Measurements from ENCODE around the gene CFAP52. TPM values are rescaled to one million over a fixed set of nuclear protein-coding genes. Genes with fewer than 3 reads are reported as not detected.
"Not testable (repeated sequence)": the region's sequence is repeated elsewhere in the genome, so short reads cannot be mapped to it uniquely, and the experiment has no call there.

Gene CFAP52
- total and polyA plus RNA-seq, 7 experiments from 2014 or later = not detected

DNA sequence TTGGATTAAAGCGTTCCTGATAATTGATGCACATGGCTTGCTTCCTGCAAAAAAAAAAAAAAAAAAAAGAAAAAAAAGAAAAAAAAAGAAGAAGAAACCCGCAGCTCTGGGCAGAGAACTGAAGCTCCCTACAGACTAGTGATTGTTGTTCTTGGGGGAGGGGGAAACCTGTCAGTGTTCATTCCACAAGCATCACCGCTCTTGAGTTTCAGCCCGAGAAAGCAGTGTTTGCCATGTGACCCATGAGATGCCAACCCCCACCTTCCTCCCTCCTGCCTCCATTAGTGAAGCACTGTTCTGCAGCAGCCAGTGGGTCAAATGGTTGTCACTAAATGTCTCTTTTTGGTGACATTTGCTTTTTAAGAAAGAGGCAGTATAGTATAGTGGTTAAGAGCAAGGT lies 70.6 kb downstream of the CFAP52 start:
- Histone ChIP-seq H3K4me3 (ENCODE audit: low read length) (no peak overlapping the region), H3K27me3 (ENCODE audit: control insufficient read depth in 2 of 2, insufficient read depth in 2 of 2, low read length in 2 of 2) (peaks cover 0 to 14% of the 10 kb centered on the region in 2 donors), H3K9me3 (ENCODE audit: control insufficient read depth in 2 of 3, low read length in 3 of 3) (no peaks in the 10 kb centered on the region), H3K27ac (ENCODE audit: low read depth, low read length) (no peak overlapping the region), H3K4me1 (ENCODE audit: control insufficient read depth in 2 of 2, insufficient read depth in 2 of 2, low read length in 2 of 2) (peaks cover 0 to 3% of the 10 kb centered on the region in 2 donors), H3K36me3 (ENCODE audit: control insufficient read depth in 2 of 3, insufficient read depth in 3 of 3, low read length in 3 of 3) (no peaks in the 10 kb centered on the region)
- Mint-ChIP-seq H3K4me1 (peaks cover 0 to 21% (median 15%) of the 10 kb centered on the region in 7 donors), H3K9me3 (peaks cover 0 to 4% (median 0%) of the 10 kb centered on the region in 11 donors), H3K36me3 (peaks cover 0 to 5% (median 0%) of the 10 kb centered on the region in 5 donors), H3K4me3 (peak overlapping the region in 4 of 10 donors; percentile 12 to 75 (median 27)), H3K27me3 (peaks cover 54 to 61% (median 56%) of the 10 kb centered on the region in 5 donors), H3K27ac (no peak overlapping the region)
- no peak for DNase-seq
- intact Hi-C loops (cut with micrococcal nuclease) = no loop called here
- CTCF ChIA-PET = no interaction called here
- no peak for ATAC-seq
- POLR2A ChIA-PET = no interaction called here

DNA sequence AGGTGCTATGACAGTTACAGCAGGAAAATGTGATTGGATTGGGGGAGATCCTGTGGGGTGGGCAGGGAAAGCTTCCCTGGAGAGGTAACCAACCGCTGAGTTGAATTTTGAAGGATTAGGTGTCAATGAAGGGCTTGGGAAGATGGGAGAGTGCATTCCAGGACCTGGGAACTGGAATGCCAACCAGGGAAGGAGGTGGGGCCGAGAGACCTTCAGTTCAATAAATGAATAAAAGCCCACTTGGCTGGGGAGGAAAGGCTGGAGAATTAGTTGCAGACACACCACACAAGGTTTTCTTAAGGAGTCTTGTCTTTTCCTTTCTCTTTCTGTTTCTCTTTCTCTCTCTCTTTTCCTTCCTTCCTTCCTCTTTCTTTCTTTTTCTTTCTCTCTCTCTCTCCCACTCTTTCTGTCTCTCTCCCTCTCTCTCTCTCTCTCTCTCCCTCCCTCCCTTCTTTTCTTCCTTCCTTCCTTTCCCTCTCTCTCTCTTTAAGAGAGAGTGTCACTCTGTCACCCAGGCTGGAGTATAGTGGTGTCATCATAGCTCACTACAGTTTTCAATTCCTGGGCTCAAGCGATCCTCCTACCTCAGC lies 72.2 kb downstream of the CFAP52 start:
- H3K9me3 Mint-ChIP-seq = peaks cover 0 to 4% (median 0%) of the 10 kb centered on the region in 11 donors
- POLR2A ChIA-PET = no interaction called here
- no peak overlapping the region for H3K27ac Mint-ChIP-seq

GRCh38 chr17:9658593-9659211 lies 82.3 kb downstream of the CFAP52 start:
- Mint-ChIP-seq H3K27ac (no peak overlapping the region), H3K4me1 (no peaks in the 10 kb centered on the region), H3K4me3 (no peak overlapping the region), H3K36me3 (no peaks in the 10 kb centered on the region), H3K27me3 (peaks cover 2 to 20% (median 15%) of the 10 kb centered on the region in 5 donors), H3K9me3 (peaks cover 0 to 2% (median 0%) of the 10 kb centered on the region in 11 donors)
- no peaks in the 10 kb centered on the region for H3K4me1 ChIP-seq (ENCODE audit: control insufficient read depth in 2 of 2, insufficient read depth in 2 of 2, low read length in 2 of 2)
- ChIA-PET POLR2A (no interaction called here), CTCF (no interaction called here)
- no peaks in the 10 kb centered on the region for H3K9me3 ChIP-seq (ENCODE audit: control insufficient read depth in 2 of 3, low read length in 3 of 3)
- DNase-seq = no peak
- no peaks in the 10 kb centered on the region for H3K27me3 ChIP-seq (ENCODE audit: control insufficient read depth in 2 of 2, insufficient read depth in 2 of 2, low read length in 2 of 2)
- H3K36me3 ChIP-seq (ENCODE audit: control insufficient read depth in 2 of 3, insufficient read depth in 3 of 3, low read length in 3 of 3) = no peaks in the 10 kb centered on the region
- H3K27ac ChIP-seq (ENCODE audit: low read depth, low read length) = no peak overlapping the region
- intact Hi-C loops (cut with micrococcal nuclease) = loop anchor here in 1 of 2 donors (10.0 kb wide), 1 partner anchor 84 kb away; the partner anchor contains the start of genes CFAP52 and STX8
- no peak overlapping the region for H3K4me3 ChIP-seq (ENCODE audit: low read length)
- no peak for ATAC-seq

More for the DNA sequence above, 72.2 kb downstream of the CFAP52 start:
- intact Hi-C loops (cut with micrococcal nuclease) = no loop called here
- Mint-ChIP-seq H3K36me3 (peaks cover 0 to 5% (median 0%) of the 10 kb centered on the region in 5 donors), H3K4me1 (peaks cover 0 to 20% (median 15%) of the 10 kb centered on the region in 7 donors), H3K4me3 (peak overlapping the region in 2 of 10 donors; percentile 1 to 14), H3K27me3 (peaks cover 49 to 61% (median 58%) of the 10 kb centered on the region in 5 donors)
- no peak overlapping the region for H3K4me3 ChIP-seq (ENCODE audit: low read length)
- ATAC-seq (no peak), DNase-seq (no peak)
- H3K36me3 ChIP-seq (ENCODE audit: control insufficient read depth in 2 of 3, insufficient read depth in 3 of 3, low read length in 3 of 3) = no peaks in the 10 kb centered on the region
- CTCF ChIA-PET = no interaction called here
- H3K27me3 ChIP-seq (ENCODE audit: control insufficient read depth in 2 of 2, insufficient read depth in 2 of 2, low read length in 2 of 2) = peaks cover 0 to 14% of the 10 kb centered on the region in 2 donors
- no peaks in the 10 kb centered on the region for H3K9me3 ChIP-seq (ENCODE audit: control insufficient read depth in 2 of 3, low read length in 3 of 3)
- peaks cover 0 to 3% of the 10 kb centered on the region in 2 donors for H3K4me1 ChIP-seq (ENCODE audit: control insufficient read depth in 2 of 2, insufficient read depth in 2 of 2, low read length in 2 of 2)
- H3K27ac ChIP-seq (ENCODE audit: low read depth, low read length) = no peak overlapping the region

GRCh38 chr17:9661027-9661426 lies 84.6 kb downstream of the CFAP52 start:
- no peaks in the 10 kb centered on the region for H3K27me3 ChIP-seq (ENCODE audit: control insufficient read depth in 2 of 2, insufficient read depth in 2 of 2, low read length in 2 of 2)
- no peaks in the 10 kb centered on the region for H3K9me3 ChIP-seq (ENCODE audit: control insufficient read depth in 2 of 3, low read length in 3 of 3)
- ChIA-PET CTCF (no interaction called here), POLR2A (no interaction called here)
- Mint-ChIP-seq H3K27me3 (peaks cover 2 to 18% (median 10%) of the 10 kb centered on the region in 5 donors), H3K27ac (no peak overlapping the region), H3K4me1 (peaks cover 0 to 4% (median 0%) of the 10 kb centered on the region in 7 donors), H3K4me3 (no peak overlapping the region), H3K36me3 (no peaks in the 10 kb centered on the region), H3K9me3 (peaks cover 0 to 4% (median 0%) of the 10 kb centered on the region in 11 donors)
- DNase-seq = no peak
- no peak for ATAC-seq
- no peaks in the 10 kb centered on the region for H3K4me1 ChIP-seq (ENCODE audit: control insufficient read depth in 2 of 2, insufficient read depth in 2 of 2, low read length in 2 of 2)
- no peak overlapping the region for H3K27ac ChIP-seq (ENCODE audit: low read depth, low read length)
- intact Hi-C loops (cut with micrococcal nuclease) = no loop called here
- H3K4me3 ChIP-seq (ENCODE audit: low read length) = no peak overlapping the region
- no peaks in the 10 kb centered on the region for H3K36me3 ChIP-seq (ENCODE audit: control insufficient read depth in 2 of 3, insufficient read depth in 3 of 3, low read length in 3 of 3)

DNA sequence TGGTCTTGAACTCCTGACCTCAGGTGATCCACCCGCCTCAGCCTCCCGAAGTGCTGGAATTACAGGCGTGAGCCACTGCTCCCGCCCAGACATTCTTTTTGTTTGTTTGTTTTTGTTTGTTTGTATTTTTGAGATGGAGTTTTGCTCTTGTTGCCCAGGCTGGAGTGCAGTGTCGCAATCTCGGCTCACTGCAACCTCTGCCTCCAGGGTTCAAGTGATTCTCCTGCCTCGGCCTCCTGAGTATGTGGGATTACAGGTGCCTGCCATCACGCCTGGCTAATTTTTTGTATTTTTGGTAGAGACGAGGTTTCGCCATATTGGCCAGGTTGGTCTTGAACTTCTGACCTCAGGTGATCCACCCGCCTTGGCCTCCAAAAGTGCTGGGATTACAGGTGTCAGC lies 87.1 kb downstream of the CFAP52 start:
- CTCF ChIA-PET; H3K4me3 Mint-ChIP-seq; H3K9me3 ChIP-seq (ENCODE audit: control insufficient read depth in 2 of 3, low read length in 3 of 3); H3K36me3 ChIP-seq (ENCODE audit: control insufficient read depth in 2 of 3, insufficient read depth in 3 of 3, low read length in 3 of 3); H3K4me1 ChIP-seq (ENCODE audit: control insufficient read depth in 2 of 2, insufficient read depth in 2 of 2, low read length in 2 of 2); H3K27me3 ChIP-seq (ENCODE audit: control insufficient read depth in 2 of 2, insufficient read depth in 2 of 2, low read length in 2 of 2); H3K9me3 Mint-ChIP-seq; H3K36me3 Mint-ChIP-seq; H3K27ac ChIP-seq (ENCODE audit: low read depth, low read length); intact Hi-C loops (cut with micrococcal nuclease); H3K27ac Mint-ChIP-seq; DNase-seq; POLR2A ChIA-PET; ATAC-seq; H3K4me3 ChIP-seq (ENCODE audit: low read length): not testable (repeated sequence)
- Mint-ChIP-seq H3K27me3 (peaks cover 4 to 23% (median 9%) of the 10 kb centered on the region in 5 donors), H3K4me1 (peaks cover 0 to 13% (median 6%) of the 10 kb centered on the region in 7 donors)

- Mint-ChIP-seq H3K27ac (no peak overlapping the region), H3K4me3 (no peak overlapping the region), H3K27me3 (peaks cover 8 to 30% (median 23%) of the 10 kb centered on the region in 5 donors), H3K4me1 (peaks cover 0 to 13% (median 6%) of the 10 kb centered on the region in 7 donors), H3K36me3 (no peaks in the 10 kb centered on the region), H3K9me3 (peaks cover 0 to 4% (median 0%) of the 10 kb centered on the region in 11 donors)
- Histone ChIP-seq H3K9me3 (ENCODE audit: control insufficient read depth in 2 of 3, low read length in 3 of 3) (no peaks in the 10 kb centered on the region), H3K36me3 (ENCODE audit: control insufficient read depth in 2 of 3, insufficient read depth in 3 of 3, low read length in 3 of 3) (no peaks in the 10 kb centered on the region), H3K4me3 (ENCODE audit: low read length) (no peak overlapping the region), H3K27ac (ENCODE audit: low read depth, low read length) (no peak overlapping the region), H3K27me3 (ENCODE audit: control insufficient read depth in 2 of 2, insufficient read depth in 2 of 2, low read length in 2 of 2) (no peaks in the 10 kb centered on the region), H3K4me1 (ENCODE audit: control insufficient read depth in 2 of 2, insufficient read depth in 2 of 2, low read length in 2 of 2) (peaks cover 0 to 3% of the 10 kb centered on the region in 2 donors)
- ATAC-seq = no peak
- intact Hi-C loops (cut with micrococcal nuclease) = no loop called here
- POLR2A ChIA-PET = no interaction called here
- DNase-seq = no peak
- CTCF ChIA-PET = no interaction called here
These were observed 90.1 kb downstream of the CFAP52 start for GRCh38 chr17:9666461-9667050.
